ENCODE results near the gene POLE.

- TF ChIP-seq CTCF (IDR thresholded peaks at IDR 0.05; ENCODE audit: low read depth, low read length, missing input control) (no peak), REST (IDR thresholded peaks at IDR 0.05) (no peak), EGR1 (IDR thresholded peaks at IDR 0.05; ENCODE audit: low read depth in 2 of 2) (no peak)
- TF ChIP-seq, protein P1, sequence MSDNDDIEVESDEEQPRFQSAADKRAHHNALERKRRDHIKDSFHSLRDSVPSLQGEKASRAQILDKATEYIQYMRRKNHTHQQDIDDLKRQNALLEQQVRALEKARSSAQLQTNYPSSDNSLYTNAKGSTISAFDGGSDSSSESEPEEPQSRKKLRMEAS (IDR thresholded peaks at IDR 0.05): no peak
These were observed 51.8 kb downstream of the POLE start for GRCh38 chr12:132635076-132635955.
